CD4-positive, alpha-beta T cell treated with Interleukin-2 at 100 ng/mL for 4 hours (primary cell): ENCODE results near the gene AOX1.
A peak's percentile ranks its signal among the peaks of the same experiment; 100 is the strongest.
"Not testable (repeated sequence)": the region's sequence is repeated elsewhere in the genome, so short reads cannot be mapped to it uniquely, and the experiment has no call there.

Source experiments
- DNase-seq: peaks from one replicate; pipeline ENCODE4 v3.0.0-alpha.2; 2020; ENCODE audit warnings: low spot score

AOX1 gene

GRCh38 chr2:200585730-200586643, at the start of gene AOX1:
AOX1 (plus strand) TSS chr2:200586014; CDS start chr2:200586109, 95 bp downstream.
- DNase-seq, result peak; percentile 12

DNA sequence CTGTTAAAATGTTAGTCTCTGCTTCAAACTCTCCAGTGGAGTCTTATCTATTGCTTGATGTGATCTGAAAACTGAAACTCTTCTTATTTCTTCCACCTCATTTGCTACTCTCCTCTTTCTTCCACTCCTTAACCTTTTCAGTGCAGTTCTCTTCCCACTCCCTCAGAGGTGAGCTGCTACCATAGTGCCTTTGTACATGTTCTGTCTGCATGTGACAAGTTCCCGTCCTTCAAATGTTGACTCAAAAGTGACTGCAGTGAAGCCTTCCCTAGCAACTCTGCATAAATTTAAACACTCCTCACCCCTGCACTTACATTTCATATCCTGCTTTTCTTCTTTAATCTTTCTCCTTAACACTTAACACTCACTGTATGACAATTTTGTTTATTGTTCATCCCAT, 47.7 kb upstream of the AOX1 start:
- no peak for DNase-seq

GRCh38 chr2:200540793-200541192, 45.0 kb upstream of the AOX1 start:
- no peak for DNase-seq

- DNase-seq, result not testable (repeated sequence)
Measured at GRCh38 chr2:200566596-200566995, 19.2 kb upstream of the AOX1 start.

GRCh38 chr2:200567932-200568331, 17.9 kb upstream of the AOX1 start:
- DNase-seq, result no peak

- DNase-seq, result peak; percentile 13
Measured at GRCh38 chr2:200575957-200576356, 9.9 kb upstream of the AOX1 start.

GRCh38 chr2:200577027-200577426, 8.8 kb upstream of the AOX1 start:
- DNase-seq, result no peak

- DNase-seq, result peak; percentile 19
Measured at GRCh38 chr2:200578778-200579177, 7.0 kb upstream of the AOX1 start.

DNA sequence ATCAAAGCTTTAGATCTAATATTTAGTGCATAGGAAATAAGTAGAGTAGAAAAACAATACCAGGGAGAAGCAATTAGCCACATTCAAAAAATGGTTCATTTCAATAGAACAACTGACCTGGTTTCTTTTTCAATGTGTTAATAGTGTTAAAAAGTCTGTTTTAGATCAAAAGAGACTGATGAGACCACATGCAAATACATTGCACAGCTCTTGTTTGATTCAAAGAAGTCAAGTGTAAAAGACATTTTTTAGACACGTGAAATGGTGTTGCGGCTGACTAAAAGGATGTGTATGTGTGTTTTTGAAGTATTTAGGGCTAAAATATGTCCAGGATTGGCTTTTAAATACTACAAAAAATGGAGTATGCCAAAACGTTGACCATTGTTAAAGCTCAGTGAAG, 1.2 kb upstream of the AOX1 start:
- DNase-seq, result no peak

GRCh38 chr2:200585340-200585729, 479 bp upstream of the AOX1 start:
- DNase-seq, result no peak

DNA sequence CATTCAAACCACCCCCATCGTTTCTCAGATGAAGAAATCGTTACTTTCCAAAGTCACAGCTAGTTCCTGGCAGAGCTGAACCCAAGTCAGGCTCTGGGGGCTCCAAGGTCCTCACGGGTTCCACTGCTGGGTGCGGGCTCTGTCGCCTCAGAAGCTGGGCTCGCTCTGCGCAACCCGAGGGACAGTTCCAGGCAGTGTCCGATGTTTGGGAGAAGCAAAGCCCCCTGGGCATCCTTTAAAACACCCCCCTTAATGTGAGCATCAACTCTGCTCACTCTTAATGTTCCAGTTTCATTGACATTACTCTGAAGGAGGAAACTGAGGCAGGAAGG, 796 bp downstream of the AOX1 start:
- DNase-seq, result no peak

- no peak for DNase-seq
Measured at GRCh38 chr2:200587007-200587616, 1.3 kb downstream of the AOX1 start.

DNA sequence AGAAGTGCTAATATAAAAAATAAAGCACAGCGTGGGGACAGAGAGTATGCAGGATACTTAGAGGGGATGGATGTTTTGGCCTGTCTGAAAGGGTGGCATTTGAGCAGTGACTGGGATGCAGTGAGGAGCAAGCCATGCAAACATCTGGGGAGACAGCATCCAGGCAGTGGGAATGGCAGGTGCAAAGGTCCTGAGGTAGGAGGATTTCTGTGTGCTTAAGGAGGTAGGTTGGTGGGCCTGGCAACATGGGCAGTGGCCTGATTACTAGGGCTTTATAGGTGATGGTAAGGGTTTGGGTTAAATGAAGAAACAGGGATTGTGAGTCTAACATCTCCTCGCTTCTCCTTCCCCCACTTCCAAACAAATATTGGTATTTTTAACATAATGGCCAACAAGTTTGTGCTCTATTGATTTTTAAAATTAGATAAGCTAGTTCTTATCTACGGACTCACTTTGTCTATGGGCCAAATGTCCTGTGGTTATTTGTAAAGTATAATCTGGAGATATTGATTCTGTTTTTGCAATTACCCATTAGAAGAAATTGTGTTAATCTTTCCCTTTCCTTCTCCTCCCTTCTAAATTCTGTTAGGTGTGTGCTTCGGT, 2.4 kb downstream of the AOX1 start:
- DNase-seq, result no peak

- no peak for DNase-seq
Measured at GRCh38 chr2:200590090-200590489, 4.3 kb downstream of the AOX1 start.

DNA sequence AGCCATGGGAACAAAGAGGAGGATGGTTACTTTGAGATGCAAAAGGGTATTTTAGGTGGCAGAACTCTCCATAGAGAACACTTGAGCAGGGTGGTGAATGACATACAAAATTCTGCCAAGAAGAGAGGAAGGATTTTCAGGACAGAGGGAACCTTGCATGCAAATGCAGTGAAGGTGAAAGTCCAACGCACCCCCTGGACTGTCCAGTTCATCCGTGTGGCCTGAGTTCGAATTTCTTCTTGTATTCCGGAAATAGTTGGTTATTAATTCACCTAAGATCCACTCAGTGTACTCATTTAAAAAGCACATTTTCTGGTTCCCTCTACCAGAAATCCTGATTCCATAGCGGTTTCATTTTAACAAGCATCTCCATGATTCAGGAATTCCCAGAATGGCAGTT, 5.5 kb downstream of the AOX1 start:
- DNase-seq, result no peak

GRCh38 chr2:200592406-200593075, 6.7 kb downstream of the AOX1 start:
- DNase-seq, result no peak

- DNase-seq, result no peak
Measured at GRCh38 chr2:200593905-200594304, 8.1 kb downstream of the AOX1 start.

DNA sequence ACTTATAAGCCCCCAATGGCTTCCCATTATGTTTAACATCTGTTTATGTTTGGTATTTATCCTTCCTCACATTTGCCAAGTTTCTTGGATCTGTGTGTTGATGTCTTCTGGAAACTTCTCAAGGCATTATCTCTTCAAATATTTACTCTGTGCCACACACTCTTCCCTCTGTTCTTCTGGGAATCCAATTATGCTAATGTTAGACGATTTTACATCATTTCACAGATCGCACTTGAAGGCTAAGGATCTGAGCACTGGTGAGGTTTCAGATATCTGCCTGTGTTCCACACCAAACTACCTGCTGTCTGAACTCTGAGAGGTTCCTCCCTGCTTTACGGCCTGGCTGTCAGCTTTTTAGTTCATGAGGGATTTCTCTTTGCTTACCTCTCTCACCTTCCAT, 10.1 kb downstream of the AOX1 start:
- DNase-seq, result no peak

DNA sequence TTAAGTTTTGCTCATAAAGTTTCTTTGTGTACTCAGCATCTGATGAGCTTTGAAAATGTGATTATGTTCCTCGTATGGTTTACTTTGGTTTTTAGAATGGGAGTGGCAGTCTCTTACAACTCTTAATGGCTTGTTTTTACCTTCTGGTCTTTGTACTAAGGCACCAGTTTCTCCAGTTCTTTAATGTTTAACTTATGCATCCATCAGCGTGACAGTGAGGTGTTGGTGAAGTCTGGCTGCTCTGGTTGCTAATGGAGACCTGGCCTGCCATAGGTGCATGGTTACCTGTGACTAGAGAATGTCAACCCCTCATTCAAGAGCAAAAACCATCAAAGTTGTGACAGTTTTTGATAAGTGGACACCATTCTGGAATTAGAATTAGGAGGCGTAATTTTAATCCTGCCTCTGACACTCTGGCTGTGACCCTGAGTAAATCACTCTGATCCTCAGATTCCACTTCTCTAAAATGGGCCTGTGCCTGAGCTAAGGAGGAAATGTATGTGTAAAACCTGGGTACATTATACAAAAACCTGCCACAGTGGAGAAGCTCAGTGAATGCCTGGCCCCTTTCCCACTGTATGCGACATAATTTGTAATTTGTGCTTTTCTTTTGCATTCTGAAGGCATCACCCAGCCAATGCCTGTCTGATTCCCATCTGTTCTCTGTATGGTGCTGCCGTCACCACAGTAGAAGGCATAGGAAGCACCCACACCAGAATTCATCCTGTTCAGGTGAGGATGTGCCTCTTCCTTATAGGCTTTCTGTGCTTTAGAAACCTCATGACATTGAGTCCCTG, 11.2 kb downstream of the AOX1 start:
- DNase-seq, result no peak

GRCh38 chr2:200599206-200599605, 13.4 kb downstream of the AOX1 start:
- no peak for DNase-seq

- DNase-seq, result no peak
Measured at GRCh38 chr2:200600549-200601225, 14.9 kb downstream of the AOX1 start.
